AG04450 (cell line): ENCODE results near the gene EPHB2. TPM values are rescaled to one million over a fixed set of nuclear protein-coding genes. Genes with fewer than 3 reads are reported as not detected.

ENCODE experiments used
- CTCF ChIA-PET: fragments of 300-600, 350-600 bp; formaldehyde crosslinking; extraction: SDS; loops from one replicate; lab custom pipeline; 2022; ENCODE audit warnings: antibody characterized with exemption, inconsistent platforms; lab: Charles Lee
- POLR2A ChIA-PET: fragments of 350-600 bp; formaldehyde crosslinking; extraction: SDS; loops from one replicate; lab custom pipeline; 2021; ENCODE audit warnings: antibody characterized with exemption, inconsistent platforms; lab: Yijun Ruan, JAX
- DNase-seq: peaks from one replicate; pipeline ENCODE4 v3.0.0-alpha.2; 2011; ENCODE audit warnings: low read depth, low spot score
- H3K27ac ChIP-seq: one replicate; pipeline ENCODE4 v1.5.1; 2012; ENCODE audit warnings: low read depth, low read length, control low read depth
- H3K27me3 ChIP-seq: one replicate; pipeline ENCODE4 v1.6.0; 2012; ENCODE audit warnings: low read length; ENCODE audit not compliant: control insufficient read depth, insufficient read depth
- H3K4me3 ChIP-seq: 2 replicates; pipeline ENCODE4 v1.5.1; 2011; ENCODE audit warnings: mild to moderate bottlenecking, low read depth, low read length, control low read depth
- H3K9me3 ChIP-seq: 2 replicates; pipeline ENCODE4 v1.5.1; 2012; ENCODE audit warnings: low read length; ENCODE audit not compliant: control insufficient read depth, insufficient read depth
- polyA plus RNA-seq: library from polyadenylated mRNA; depleted of rRNA; stranded (reverse); fragments of >200 nt; gene quantifications from 2 replicates; pipeline ENCODE4 v1.2.3, GENCODE V29; 2011
- TF ChIP-seq, protein P1 (sequence below): IDR thresholded peaks from 2 replicates; pipeline ENCODE4 v1.5.1; 2011; ENCODE audit warnings: low read depth, low read length, control low read depth, inconsistent platforms

The EPHB2 gene
- polyA plus RNA-seq, 1 experiment, result 30.9 TPM

DNA sequence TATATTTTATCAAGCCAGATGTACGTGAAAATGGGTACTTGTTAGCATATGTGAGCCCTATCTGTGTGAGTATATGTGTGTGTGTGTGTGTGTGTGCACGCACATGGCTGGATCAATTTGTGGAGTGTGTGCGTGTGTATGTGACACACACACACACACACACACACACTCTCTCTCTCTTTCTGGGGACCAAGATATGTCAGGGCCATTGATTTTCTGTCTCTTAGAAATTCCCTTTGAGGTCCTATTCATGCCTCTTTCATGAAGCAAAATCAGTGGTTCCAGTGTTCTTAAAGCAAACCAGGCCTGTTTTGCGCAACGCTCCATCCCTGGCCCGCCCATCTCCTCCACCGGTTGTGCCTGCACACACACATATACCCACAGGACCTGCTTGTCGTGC lies 90.0 kb downstream of the EPHB2 start:
- POLR2A ChIA-PET, result no interaction called here
- Histone ChIP-seq H3K27ac (no peak overlapping the region), H3K9me3 (no peaks in the 10 kb centered on the region), H3K27me3 (no peaks in the 10 kb centered on the region), H3K4me3 (no peak overlapping the region)
- CTCF ChIA-PET, result no interaction called here
- TF ChIP-seq, protein P1, sequence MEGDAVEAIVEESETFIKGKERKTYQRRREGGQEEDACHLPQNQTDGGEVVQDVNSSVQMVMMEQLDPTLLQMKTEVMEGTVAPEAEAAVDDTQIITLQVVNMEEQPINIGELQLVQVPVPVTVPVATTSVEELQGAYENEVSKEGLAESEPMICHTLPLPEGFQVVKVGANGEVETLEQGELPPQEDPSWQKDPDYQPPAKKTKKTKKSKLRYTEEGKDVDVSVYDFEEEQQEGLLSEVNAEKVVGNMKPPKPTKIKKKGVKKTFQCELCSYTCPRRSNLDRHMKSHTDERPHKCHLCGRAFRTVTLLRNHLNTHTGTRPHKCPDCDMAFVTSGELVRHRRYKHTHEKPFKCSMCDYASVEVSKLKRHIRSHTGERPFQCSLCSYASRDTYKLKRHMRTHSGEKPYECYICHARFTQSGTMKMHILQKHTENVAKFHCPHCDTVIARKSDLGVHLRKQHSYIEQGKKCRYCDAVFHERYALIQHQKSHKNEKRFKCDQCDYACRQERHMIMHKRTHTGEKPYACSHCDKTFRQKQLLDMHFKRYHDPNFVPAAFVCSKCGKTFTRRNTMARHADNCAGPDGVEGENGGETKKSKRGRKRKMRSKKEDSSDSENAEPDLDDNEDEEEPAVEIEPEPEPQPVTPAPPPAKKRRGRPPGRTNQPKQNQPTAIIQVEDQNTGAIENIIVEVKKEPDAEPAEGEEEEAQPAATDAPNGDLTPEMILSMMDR, result no peak
- no peak for DNase-seq

DNA sequence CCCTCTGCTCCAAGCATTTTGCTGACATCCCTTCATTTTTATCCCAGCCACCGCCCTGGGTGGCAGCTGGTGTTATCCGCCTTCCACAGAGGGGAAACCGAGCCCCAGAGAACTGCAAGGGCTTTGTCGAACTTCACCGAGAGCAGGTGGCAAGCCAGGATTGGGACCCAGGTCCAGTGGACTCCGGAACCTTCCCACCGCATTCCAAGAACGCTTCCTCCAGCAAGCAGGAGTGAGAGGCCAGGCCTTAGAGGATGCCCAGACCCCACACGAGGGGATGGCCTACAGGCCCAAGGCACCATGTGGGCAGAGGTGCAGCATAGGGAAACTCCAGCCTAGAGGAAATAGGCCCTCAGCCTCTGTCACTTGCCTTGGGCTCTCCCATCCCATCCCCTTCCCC lies 90.7 kb downstream of the EPHB2 start:
- CTCF ChIA-PET, result no interaction called here

DNA sequence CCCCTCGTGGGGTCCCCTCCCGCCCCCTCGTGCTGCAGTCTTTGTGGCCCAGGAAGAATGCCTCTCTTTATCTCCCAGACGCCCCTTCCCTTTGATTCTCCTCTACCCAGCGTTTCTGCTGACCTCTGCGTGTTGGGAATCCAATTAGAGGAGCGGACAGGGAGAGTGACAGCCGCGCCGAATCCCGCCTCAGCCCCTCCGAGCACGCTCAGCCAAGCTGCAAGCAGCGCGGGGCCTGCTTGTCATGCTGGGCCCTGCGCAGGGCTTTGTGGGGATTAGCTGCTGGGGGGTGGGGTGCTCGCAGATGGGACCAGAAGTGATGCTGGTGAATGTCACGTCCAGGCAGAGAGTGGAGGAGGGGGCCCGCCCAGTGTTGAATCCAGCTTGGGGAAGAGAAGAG lies 91.1 kb downstream of the EPHB2 start:
- H3K9me3 ChIP-seq, result no peaks in the 10 kb centered on the region
- DNase-seq, result no peak
- H3K4me3 ChIP-seq, result no peak overlapping the region
- H3K27ac ChIP-seq, result no peak overlapping the region
- ChIA-PET POLR2A (no interaction called here), CTCF (no interaction called here)
- no peaks in the 10 kb centered on the region for H3K27me3 ChIP-seq
- TF ChIP-seq, protein P1, result no peak

More for the DNA sequence above, 90.7 kb downstream of the EPHB2 start:
- Histone ChIP-seq H3K27me3 (no peaks in the 10 kb centered on the region), H3K9me3 (no peaks in the 10 kb centered on the region), H3K27ac (no peak overlapping the region), H3K4me3 (no peak overlapping the region)
- POLR2A ChIA-PET, result no interaction called here
- no peak for DNase-seq
- TF ChIP-seq, protein P1, result no peak

DNA sequence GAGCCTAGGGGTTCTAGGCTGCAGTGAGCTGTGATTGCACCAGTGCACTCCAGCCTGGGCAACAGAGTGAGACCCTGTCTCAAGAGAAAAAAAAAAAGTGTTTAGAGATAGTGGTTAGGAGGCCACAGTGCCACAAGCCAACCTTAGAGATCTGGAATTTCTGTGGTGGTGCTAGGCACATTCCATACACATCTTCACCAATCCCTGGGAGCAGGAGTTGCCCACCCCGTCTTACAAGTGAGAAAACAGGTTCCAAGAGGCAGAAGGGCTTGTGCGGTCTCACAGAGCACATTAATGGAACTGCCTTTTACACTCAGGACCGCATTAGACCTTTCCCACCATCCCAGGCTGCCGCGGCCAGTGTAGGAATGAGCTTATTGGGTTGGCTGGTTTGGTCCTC lies 93.2 kb downstream of the EPHB2 start:
- TF ChIP-seq, protein P1, result no peak
- CTCF ChIA-PET, result no interaction called here
- no peak overlapping the region for H3K27ac ChIP-seq
- H3K27me3 ChIP-seq, result no peaks in the 10 kb centered on the region
- H3K9me3 ChIP-seq, result no peaks in the 10 kb centered on the region
- POLR2A ChIA-PET, result no interaction called here
- H3K4me3 ChIP-seq, result no peak overlapping the region
- no peak for DNase-seq

DNA sequence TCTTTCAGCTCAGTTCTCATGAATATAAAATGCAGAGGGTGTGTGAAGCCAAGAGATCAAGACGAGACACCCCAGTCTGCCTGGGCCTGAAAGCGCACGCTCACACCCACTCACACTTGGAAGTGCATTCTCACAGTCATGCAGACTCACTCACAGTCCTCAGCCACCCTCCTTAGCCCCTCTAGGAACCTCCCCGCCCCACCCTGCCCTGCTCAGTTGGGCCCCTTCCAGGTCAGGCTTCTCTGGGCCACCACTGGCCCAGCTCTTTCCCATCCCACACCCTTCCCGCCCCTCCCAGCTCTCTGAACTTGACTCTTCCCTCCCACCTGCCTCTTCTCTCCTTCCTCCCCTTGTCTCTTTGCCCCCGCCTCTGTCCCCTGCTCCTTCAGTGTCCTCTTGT lies 93.8 kb downstream of the EPHB2 start:
- H3K27me3 ChIP-seq, result no peaks in the 10 kb centered on the region
- ChIA-PET CTCF (no interaction called here), POLR2A (no interaction called here)
- H3K27ac ChIP-seq, result no peak overlapping the region
- TF ChIP-seq, protein P1, result no peak
- no peaks in the 10 kb centered on the region for H3K9me3 ChIP-seq
- DNase-seq, result no peak
- no peak overlapping the region for H3K4me3 ChIP-seq
